Pons (tissue), 1 donor: ENCODE data around the gene ATPAF2.
A peak's percentile ranks its signal among the peaks of the same experiment; 100 is the strongest.

Source experiments
- DNase-seq: peaks from one replicate; pipeline ENCODE4 v3.0.0-alpha.2; 2016; ENCODE audit warnings: low spot score

The ATPAF2 gene

GRCh38 chr17:18038861-18039534, at the start of gene ATPAF2, which contains the start of gene GID4:
Gene ATPAF2, minus strand, starts transcription at chr17:18039168. Its CDS starts 155 bp downstream, at chr17:18039013.
Gene GID4, plus strand, starts transcription at chr17:18039408. Its CDS starts 57 bp downstream, at chr17:18039465.
- peak; percentile 99 for DNase-seq

- DNase-seq = peak; percentile 68
Measured at GRCh38 chr17:18087610-18088491, 48.9 kb upstream of the ATPAF2 start, which contains the start of gene DRG2. Gene DRG2, plus strand, starts transcription at chr17:18087948. Its CDS starts 76 bp downstream, at chr17:18088024.

DNA sequence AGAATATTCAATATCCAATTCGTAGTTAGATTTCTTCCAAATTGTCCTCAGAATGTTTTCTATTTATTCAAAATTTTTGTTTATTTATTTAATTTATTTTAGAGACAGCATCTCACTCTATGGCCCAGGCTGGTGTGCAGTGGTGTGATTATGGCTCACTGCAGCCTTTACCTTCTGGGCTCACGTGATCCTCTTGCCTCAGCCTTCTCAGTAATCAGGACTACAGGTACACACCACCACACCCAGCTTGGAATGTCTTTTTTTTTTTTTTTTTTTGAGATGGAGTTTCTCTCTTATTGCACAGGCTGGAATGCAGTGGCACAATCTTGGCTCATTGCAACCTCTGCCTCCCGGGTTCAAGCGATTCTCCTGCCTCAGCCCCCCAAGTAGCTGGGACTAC, 45.3 kb upstream of the ATPAF2 start:
- no peak for DNase-seq

- DNase-seq = no peak
Measured at GRCh38 chr17:18079543-18079942, 40.6 kb upstream of the ATPAF2 start.

GRCh38 chr17:18076936-18077335, 38.0 kb upstream of the ATPAF2 start:
- DNase-seq = no peak

DNA sequence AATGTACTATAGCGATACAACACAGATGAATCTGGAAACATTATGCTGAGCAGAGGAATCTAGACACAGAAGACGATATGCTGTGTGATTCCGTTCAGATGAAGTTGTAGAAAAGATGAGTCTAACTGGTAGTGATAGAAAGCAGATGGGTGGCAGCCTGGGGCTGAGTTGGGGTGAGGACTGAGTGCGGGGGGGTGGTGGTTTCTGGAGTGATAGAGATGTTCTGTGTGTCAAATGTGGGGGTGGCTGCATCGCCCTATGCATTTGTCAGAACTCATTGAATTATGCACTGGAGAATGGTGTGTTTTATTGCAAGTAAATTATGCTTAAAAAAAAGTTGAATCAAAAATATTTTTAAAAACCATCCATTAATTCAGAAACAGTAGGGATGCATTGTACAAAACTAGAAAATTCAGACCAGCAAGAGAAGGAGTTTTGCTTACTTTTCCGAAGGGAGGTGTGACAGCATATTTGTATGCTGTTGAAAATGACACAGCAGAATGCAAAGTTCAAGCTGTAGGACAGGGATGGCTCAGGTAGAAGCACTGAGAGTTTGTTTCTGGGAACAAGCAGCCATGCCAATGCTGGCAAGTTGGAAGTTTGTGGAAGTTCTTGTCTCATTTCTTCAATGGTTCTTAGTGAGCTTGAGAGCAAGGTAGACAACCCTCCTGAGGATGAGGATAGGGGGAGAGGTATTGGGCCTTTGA, 35.8 kb upstream of the ATPAF2 start:
- DNase-seq = no peak

- no peak for DNase-seq
Measured at GRCh38 chr17:18071751-18072150, 32.8 kb upstream of the ATPAF2 start.

DNA sequence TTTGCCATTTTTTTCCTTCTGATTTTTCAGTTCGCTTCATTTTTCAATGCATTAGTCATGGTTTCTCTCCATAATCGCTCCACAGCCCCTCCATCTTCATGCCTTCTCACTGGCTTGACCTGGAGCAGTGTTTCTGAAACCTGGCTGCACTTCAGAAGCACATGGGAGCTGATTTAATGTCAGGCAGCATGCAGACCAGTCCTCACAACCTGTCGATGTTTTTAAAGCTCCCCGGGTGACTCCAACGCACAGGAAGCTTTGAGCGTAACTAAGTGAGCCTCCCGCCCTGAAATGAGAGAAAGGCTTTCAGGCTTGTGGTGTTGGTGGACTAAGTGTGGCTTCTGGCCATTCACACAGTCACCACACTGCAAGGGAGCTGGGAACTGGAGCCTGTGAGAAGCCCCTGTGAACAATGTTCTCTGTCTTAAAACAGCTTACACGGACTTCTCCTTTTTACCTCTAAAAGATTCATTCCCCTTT, 31.9 kb upstream of the ATPAF2 start:
- DNase-seq = no peak

GRCh38 chr17:18069101-18069500, 30.1 kb upstream of the ATPAF2 start:
- DNase-seq = no peak

DNA sequence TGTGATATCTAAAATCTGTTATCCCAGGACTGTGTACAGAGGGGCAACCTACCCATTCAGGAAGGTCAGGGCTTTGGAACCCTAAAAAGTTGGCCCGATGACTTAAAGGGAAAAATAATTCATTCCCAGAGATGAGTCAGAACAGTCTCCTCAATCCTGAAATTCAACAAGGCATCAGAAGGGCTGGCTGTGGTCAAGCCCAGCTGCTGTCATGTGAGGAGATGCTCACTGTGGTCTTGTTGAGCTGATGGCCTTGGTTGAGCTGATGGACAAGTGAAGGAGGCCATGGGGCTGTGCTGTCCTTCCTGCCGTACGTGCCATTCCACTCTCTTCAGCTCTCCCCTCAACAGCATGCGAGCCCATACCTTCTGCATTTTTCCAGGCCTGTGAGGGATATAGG, 27.9 kb upstream of the ATPAF2 start:
- no peak for DNase-seq

DNA sequence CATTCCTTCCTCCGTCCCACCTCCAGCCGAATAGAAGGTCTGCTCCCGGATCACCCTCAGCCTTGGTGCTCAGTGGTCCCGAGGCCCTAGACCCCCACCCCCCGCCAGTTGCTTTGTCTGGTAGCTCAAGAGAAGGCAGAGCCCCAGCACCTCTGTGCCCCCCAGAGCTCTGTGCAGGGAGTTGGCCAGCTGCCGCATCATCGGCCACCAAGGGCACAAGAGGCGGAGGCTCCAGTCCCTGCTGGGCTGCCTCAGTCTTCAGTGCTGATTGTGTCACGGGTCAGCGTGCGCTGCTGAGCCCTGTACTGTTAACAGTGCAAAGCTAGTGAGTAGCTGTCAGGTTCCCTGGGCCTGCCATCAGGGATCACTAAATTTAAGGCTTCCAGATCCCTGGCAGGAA, 26.6 kb upstream of the ATPAF2 start:
- no peak for DNase-seq

GRCh38 chr17:18064053-18064452, 25.1 kb upstream of the ATPAF2 start:
- DNase-seq = no peak

GRCh38 chr17:18059283-18059682, 20.3 kb upstream of the ATPAF2 start:
- DNase-seq = no peak

DNA sequence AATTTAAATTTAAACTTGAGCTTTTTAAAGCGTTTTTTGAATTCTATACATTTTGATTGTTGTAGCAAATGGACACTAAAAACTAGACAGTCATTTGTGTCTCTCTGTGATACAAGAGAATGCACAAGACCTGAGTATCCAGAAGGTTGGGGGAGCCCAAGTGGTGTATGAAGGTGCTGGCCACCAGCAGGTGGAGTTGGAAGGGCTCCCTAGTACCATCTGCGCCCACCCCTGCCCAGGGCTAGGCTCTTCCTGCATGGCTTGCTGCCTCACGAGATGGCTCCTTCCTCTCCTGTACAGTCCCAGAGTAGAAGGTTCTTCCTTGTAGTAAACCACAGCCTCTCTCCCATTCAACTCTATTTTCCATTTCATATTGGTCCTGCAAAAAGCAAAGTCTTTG, 17.2 kb upstream of the ATPAF2 start:
- DNase-seq = no peak

DNA sequence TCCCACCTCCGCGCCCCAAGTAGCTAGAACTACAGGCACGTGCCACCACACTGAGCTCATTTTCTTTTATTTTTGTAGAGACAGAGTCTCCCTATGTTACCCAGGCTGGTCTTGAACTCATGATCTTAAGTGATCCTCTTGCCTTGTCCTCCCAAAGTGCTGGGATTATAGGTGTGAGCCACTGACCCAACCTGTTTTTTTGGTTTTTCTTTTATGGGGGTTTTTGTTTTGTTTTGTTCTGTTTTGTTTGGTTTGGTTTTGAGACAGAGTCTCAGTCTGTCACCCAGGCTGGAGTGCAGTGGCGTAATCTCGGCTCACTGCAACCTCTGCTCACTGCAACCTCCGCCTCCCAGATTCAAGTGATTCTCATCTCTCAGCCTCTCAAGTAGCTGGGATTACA, 16.6 kb upstream of the ATPAF2 start:
- no peak for DNase-seq

DNA sequence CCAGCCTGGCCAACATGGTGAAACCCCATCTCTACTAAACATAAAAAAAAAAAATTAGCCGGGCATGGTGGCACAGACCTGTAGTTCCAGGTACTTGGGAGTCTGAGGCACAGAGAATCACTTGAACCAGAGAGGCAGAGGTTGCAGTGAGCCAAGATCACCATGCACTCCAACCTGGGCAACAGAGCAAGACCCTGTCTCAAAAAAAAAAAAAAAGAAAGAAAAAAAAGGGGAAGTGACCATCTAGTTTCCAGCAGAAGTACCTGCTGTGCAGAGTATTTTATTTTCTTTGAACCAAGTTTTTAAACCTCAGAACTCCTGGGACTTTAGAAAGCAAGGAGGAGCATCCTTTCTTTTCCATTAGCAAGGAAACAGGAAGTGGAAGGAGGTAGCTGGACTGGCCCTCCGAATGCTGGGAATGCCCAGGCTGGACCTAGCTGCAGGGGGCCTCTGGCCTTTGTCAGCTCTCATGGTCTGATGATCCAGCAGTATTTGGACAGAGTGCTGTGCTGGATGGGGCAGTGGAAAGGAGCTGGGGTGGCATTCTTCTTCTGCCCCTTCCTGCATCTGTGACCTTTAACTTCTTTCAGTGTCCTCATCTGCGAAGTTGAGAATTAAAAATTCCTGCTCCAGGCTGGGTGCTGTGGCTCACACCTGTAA, 6.9 kb upstream of the ATPAF2 start:
- DNase-seq = no peak

DNA sequence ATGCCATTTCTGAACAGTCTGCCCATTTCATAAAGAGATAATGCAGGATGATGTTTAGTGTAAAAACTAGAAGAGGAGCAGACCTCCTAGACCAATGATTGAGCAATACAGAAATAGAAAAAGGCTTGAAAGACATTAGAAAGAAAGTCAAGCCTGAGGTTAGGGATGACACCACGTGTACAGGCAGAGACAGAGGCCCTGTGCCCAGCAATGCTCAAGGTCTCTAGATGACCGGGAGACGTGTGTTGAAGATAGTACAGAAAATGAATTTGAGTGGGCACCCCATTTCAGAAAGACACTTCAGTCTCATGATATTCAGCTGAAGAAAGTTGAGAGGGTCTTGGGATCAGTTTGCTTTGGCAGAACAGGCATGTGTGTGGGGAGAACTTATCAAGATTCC, 5.6 kb upstream of the ATPAF2 start:
- no peak for DNase-seq

- DNase-seq = peak; percentile 43
Measured at GRCh38 chr17:18043491-18043890, 4.5 kb upstream of the ATPAF2 start.

DNA sequence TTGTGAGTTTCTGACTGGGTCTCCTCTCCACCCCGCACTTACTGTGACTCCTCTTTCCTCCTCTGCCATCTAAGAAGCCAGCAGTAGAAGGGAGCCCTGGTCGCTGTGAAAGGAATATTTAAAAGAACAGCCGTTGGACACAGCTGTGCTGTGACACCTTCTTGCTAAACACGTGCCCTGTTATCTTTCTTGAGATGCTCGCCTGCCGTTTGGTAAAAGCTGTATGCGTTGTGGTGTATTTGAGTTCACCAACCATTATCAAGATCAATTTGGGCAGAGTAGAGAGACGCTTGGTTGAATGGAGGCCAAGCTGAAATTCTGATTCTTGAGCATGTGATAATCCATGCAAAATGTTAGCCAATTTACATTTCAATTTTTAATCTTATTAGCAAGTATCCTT, 4.0 kb upstream of the ATPAF2 start:
- no peak for DNase-seq

- DNase-seq = no peak
Measured at GRCh38 chr17:18041776-18042175, 2.8 kb upstream of the ATPAF2 start.

- DNase-seq = no peak
Measured at GRCh38 chr17:18040261-18040858, 1.4 kb upstream of the ATPAF2 start.
